HFF-Myc (cell line): Measurements from ENCODE around the gene KPNA3.

Experiments
- DNase-seq: peaks from one replicate; pipeline ENCODE4 v3.0.0-alpha.2; 2011; ENCODE audit warnings: low read depth; ENCODE audit errors: extremely low read depth
- H3K4me3 ChIP-seq: replicated peaks from 2 replicates; pipeline ENCODE4 v1.5.1; 2011; ENCODE audit warnings: low read depth, mild to moderate bottlenecking, control low read depth, low read length
- TF ChIP-seq, protein P1 (sequence below): IDR thresholded peaks from 2 replicates; pipeline ENCODE4 v1.5.1; 2012; ENCODE audit warnings: mild to moderate bottlenecking, low read depth, low read length, control low read depth; ENCODE audit errors: missing control alignments

The KPNA3 gene

DNA sequence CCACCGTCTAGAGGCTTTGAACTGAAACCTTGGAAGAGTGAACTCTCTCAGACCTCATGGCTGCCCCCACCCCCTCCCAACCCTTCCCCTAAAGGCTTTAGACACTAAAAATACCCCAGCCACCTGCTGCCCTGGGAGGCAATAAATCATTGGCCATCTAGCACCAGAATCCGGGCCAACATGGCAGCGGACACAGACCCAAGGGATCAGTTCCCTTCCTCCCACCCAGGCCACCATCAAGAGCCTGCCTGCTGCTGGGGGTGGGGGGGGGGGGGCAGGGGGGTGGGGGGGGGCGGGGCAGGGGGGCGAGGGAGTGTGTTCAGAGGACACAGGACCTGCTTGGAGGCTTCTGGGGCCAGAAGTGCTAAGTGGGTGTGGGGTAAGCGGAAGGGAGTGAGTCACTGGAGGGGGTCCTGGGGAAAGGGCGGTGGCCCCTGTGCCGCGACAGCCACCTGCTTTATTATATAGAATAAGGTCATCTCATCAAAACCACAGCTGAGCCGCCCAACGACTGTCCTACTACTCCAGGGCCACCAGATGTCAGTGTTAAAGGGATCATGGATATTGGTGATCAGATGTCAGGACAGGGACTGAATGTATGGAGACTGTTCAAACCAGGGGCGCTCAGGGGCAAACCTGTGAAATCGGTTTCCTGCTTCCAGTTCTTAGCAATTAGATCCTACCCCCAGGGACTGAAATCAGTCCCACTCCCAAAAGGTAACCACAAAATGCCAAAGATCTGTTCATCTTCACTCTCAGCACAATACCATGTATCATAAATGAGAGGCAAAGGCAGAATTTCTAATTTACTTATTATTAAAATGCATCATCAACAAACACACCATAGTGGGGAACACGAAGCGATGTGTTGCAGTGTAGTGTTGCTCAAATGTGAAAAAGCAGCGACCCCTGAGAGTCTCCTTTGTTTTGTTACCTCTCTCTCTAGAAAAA, 139.9 kb downstream of the KPNA3 start:
- DNase-seq = no peak
- no peak overlapping the region for H3K4me3 ChIP-seq
- TF ChIP-seq, protein P1, sequence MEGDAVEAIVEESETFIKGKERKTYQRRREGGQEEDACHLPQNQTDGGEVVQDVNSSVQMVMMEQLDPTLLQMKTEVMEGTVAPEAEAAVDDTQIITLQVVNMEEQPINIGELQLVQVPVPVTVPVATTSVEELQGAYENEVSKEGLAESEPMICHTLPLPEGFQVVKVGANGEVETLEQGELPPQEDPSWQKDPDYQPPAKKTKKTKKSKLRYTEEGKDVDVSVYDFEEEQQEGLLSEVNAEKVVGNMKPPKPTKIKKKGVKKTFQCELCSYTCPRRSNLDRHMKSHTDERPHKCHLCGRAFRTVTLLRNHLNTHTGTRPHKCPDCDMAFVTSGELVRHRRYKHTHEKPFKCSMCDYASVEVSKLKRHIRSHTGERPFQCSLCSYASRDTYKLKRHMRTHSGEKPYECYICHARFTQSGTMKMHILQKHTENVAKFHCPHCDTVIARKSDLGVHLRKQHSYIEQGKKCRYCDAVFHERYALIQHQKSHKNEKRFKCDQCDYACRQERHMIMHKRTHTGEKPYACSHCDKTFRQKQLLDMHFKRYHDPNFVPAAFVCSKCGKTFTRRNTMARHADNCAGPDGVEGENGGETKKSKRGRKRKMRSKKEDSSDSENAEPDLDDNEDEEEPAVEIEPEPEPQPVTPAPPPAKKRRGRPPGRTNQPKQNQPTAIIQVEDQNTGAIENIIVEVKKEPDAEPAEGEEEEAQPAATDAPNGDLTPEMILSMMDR = peak; percentile 54

- DNase-seq = no peak
- H3K4me3 ChIP-seq = no peak overlapping the region
- TF ChIP-seq, protein P1 = no peak
Measured at GRCh38 chr13:49651570-49652354, 140.7 kb downstream of the KPNA3 start.

GRCh38 chr13:49649963-49650312, 142.5 kb downstream of the KPNA3 start:
- TF ChIP-seq, protein P1 = no peak
- DNase-seq = no peak
- no peak overlapping the region for H3K4me3 ChIP-seq
